ENCODE data around the gene CRHR1. TPM values are rescaled to one million over a fixed set of nuclear protein-coding genes. Genes with fewer than 3 reads are reported as not detected.

Gene CRHR1
- total RNA-seq, 4 donors from 2014 or later = not detected

- Histone ChIP-seq H3K4me3 (replicated peaks in 1 of 3) (no peak overlapping the region), H3K4me1 (no peaks in the 10 kb centered on the region), H3K36me3 (no peaks in the 10 kb centered on the region), H3K27ac (no peak overlapping the region), H3K9me3 (no peaks in the 10 kb centered on the region), H3K27me3 (no peaks in the 10 kb centered on the region)
- 64 to 70% methylated on average over 8 of the region's 8 CpGs for WGBS, 2 donors
- no peak for TF ChIP-seq POLR2A (IDR thresholded peaks at IDR 0.05)
- intact Hi-C loops (cut with DNase I) = no loop called here
- DNase-seq = no peak
These were observed 83.6 kb downstream of the CRHR1 start for GRCh38 chr17:45867702-45868101.

- Histone ChIP-seq H3K27me3 (no peaks in the 10 kb centered on the region), H3K9me3 (no peaks in the 10 kb centered on the region), H3K36me3 (no peaks in the 10 kb centered on the region), H3K4me1 (no peaks in the 10 kb centered on the region), H3K27ac (no peak overlapping the region), H3K4me3 (replicated peaks in 1 of 3) (no peak overlapping the region)
- DNase-seq = no peak
- 51 to 85% methylated on average over 5 of the region's 5 CpGs for WGBS, 2 donors
- intact Hi-C loops (cut with DNase I) = no loop called here
- no peak for TF ChIP-seq POLR2A (IDR thresholded peaks at IDR 0.05)
- TF ChIP-seq CTCF (IDR thresholded peaks at IDR 0.05) = no peak
These were observed 84.2 kb downstream of the CRHR1 start for GRCh38 chr17:45868276-45868675.

GRCh38 chr17:45869676-45870341, 85.7 kb downstream of the CRHR1 start:
- intact Hi-C loops (cut with DNase I) = no loop called here
- 62 to 69% methylated on average over 14 of the region's 14 CpGs for WGBS, 2 donors
- DNase-seq = no peak
- H3K27me3 ChIP-seq = no peaks in the 10 kb centered on the region
- H3K4me3 ChIP-seq (replicated peaks in 1 of 3) = no peak overlapping the region
- no peak overlapping the region for H3K27ac ChIP-seq
- no peaks in the 10 kb centered on the region for H3K4me1 ChIP-seq
- no peak for TF ChIP-seq CTCF (IDR thresholded peaks at IDR 0.05)
- TF ChIP-seq POLR2A (IDR thresholded peaks at IDR 0.05) = no peak
- H3K36me3 ChIP-seq = no peaks in the 10 kb centered on the region
- H3K9me3 ChIP-seq = no peaks in the 10 kb centered on the region

GRCh38 chr17:45870342-45870974, 86.3 kb downstream of the CRHR1 start:
- no peak for TF ChIP-seq CTCF (IDR thresholded peaks at IDR 0.05)
- TF ChIP-seq POLR2A (IDR thresholded peaks at IDR 0.05) = no peak
- no peaks in the 10 kb centered on the region for H3K27me3 ChIP-seq
- H3K36me3 ChIP-seq = no peaks in the 10 kb centered on the region
- 45% methylated on average over 4 of the region's 4 CpGs for WGBS, 2 donors
- H3K4me3 ChIP-seq (replicated peaks in 1 of 3) = no peak overlapping the region
- no peak for DNase-seq
- no peaks in the 10 kb centered on the region for H3K4me1 ChIP-seq
- no peak overlapping the region for H3K27ac ChIP-seq
- intact Hi-C loops (cut with DNase I) = no loop called here
- no peaks in the 10 kb centered on the region for H3K9me3 ChIP-seq

GRCh38 chr17:45871718-45872117, 87.6 kb downstream of the CRHR1 start:
- Histone ChIP-seq H3K4me3 (replicated peaks in 1 of 3) (no peak overlapping the region), H3K36me3 (no peaks in the 10 kb centered on the region), H3K27ac (no peak overlapping the region), H3K27me3 (no peaks in the 10 kb centered on the region), H3K4me1 (no peaks in the 10 kb centered on the region), H3K9me3 (no peaks in the 10 kb centered on the region)
- TF ChIP-seq POLR2A (IDR thresholded peaks at IDR 0.05) = no peak
- TF ChIP-seq CTCF (IDR thresholded peaks at IDR 0.05) = no peak
- DNase-seq = no peak
- intact Hi-C loops (cut with DNase I) = no loop called here
- WGBS, 2 donors = 62 to 79% methylated on average over 5 of the region's 5 CpGs

Measured in thyroid gland (tissue), 4 donors.